Spinal cord (tissue), 10 donors: Measurements from ENCODE around the gene GORASP1. TPM values are rescaled to one million over a fixed set of nuclear protein-coding genes. Genes with fewer than 3 reads are reported as not detected.
A peak's percentile ranks its signal among the peaks of the same experiment; 100 is the strongest.

Source experiments
- DNase-seq, 6 donors: peaks; one replicate each; pipeline versions ENCODE4 v3.0.0 to v3.0.0-alpha.2; 2013 to 2015; ENCODE audit warnings: low spot score in 6 of 6, low read depth in 4 of 6
- H3K27ac ChIP-seq: one replicate; pipeline ENCODE4 v1.5.1; 2013; ENCODE audit warnings: low read depth, low read length, control low read depth
- H3K27me3 ChIP-seq: one replicate; pipeline ENCODE4 v1.6.1; 2013; ENCODE audit warnings: low read length; ENCODE audit not compliant: control insufficient read depth, insufficient read depth
- H3K36me3 ChIP-seq: one replicate; pipeline ENCODE4 v1.6.1; 2013; ENCODE audit warnings: low read length; ENCODE audit not compliant: control insufficient read depth, insufficient read depth
- H3K4me1 ChIP-seq: one replicate; pipeline ENCODE4 v1.6.1; 2013; ENCODE audit warnings: low read length; ENCODE audit not compliant: control insufficient read depth, insufficient read depth
- H3K4me3 ChIP-seq: one replicate; pipeline ENCODE4 v1.5.1; 2013; ENCODE audit warnings: low read depth, low read length, control low read depth
- H3K9me3 ChIP-seq: one replicate; pipeline ENCODE4 v1.6.1; 2013; ENCODE audit warnings: low read length; ENCODE audit not compliant: control insufficient read depth, insufficient read depth
- WGBS: methylation state at CpG from one replicate; pipeline ENCODE4 v1.1.5; 2013; ENCODE audit warnings: missing lambda C conversion rate; ENCODE audit not compliant: insufficient coverage; 5-methylcytosine and 5-hydroxymethylcytosine counted together
- polyA plus RNA-seq, 2 donors: library from polyadenylated mRNA; unstranded; fragments of 120-200 nt; gene quantifications; one replicate each; pipeline ENCODE4 v1.2.1, GENCODE V29; 2013; ENCODE audit not compliant: insufficient read length in 2 of 2
- total RNA-seq, 2 donors: library from RNA; depleted of rRNA in 1 of 2; stranded (reverse); fragments of 120-200 nt in 1 of 2; fragments of >200 nt in 1 of 2; gene quantifications; one replicate each; pipeline versions ENCODE4 v1.2.3 to v1.2.4, GENCODE V29; 2013 to 2014
- donor health status: healthy.

GORASP1 gene
- total and polyA plus RNA-seq, 4 donors: 41.7 to 116 (median 86.9) TPM

GRCh38 chr3:39126532-39127071, 19.2 kb upstream of the GORASP1 start:
- DNase-seq: peak in 2 of 6 donors; percentile 64 to 70
- Histone ChIP-seq H3K4me1 (peaks cover 18% of the 10 kb centered on the region), H3K9me3 (no peaks in the 10 kb centered on the region), H3K27me3 (no peaks in the 10 kb centered on the region), H3K27ac (peak overlapping the region; percentile 0), H3K4me3 (no peak overlapping the region), H3K36me3 (peaks cover 29% of the 10 kb centered on the region)
- 77% methylated on average over 5 of the region's 6 CpGs for WGBS

DNA sequence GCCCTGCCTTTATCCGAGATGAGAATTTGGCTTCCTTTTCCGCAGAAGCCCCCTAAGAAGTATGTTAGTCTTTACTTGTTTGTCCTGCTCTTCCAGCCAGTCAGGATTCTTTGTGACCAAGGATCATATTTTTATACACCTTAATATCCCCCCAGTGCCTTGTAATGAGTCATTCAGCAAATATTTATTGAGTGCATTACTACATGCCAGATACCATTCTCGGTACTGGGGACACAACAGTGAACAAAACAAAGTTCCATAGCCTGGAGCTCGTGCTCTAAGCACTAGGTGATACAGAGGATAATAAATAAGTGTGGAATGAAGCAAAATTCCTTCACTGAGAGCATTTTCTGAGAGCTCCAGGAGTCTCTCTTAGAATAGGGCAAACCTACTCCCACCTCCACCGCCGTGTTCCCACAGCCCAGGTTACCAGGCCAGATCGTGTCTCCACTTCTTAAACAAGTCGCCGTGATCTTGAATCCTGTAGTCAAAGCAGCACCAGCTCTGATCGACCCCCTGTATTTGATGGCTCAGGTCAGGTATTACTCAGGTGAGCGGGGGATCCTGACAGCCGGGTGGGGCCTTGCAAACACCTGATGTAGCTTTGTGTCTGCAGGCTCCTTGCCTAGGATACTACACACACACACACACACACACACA, 18.5 kb upstream of the GORASP1 start:
- 90% methylated on average over 8 of the region's 12 CpGs for WGBS
- peaks cover 18% of the 10 kb centered on the region for H3K4me1 ChIP-seq

GRCh38 chr3:39124876-39125840, 17.7 kb upstream of the GORASP1 start:
- Histone ChIP-seq H3K36me3 (peaks cover 35% of the 10 kb centered on the region), H3K4me3 (no peak overlapping the region), H3K27me3 (no peaks in the 10 kb centered on the region), H3K27ac (no peak overlapping the region), H3K9me3 (no peaks in the 10 kb centered on the region), H3K4me1 (peaks cover 13% of the 10 kb centered on the region)
- 69% methylated on average over 4 of the region's 5 CpGs for WGBS
- DNase-seq: no peak

More for the DNA sequence above, 18.5 kb upstream of the GORASP1 start:
- H3K4me3 ChIP-seq: no peak overlapping the region
- no peaks in the 10 kb centered on the region for H3K27me3 ChIP-seq
- DNase-seq: no peak
- H3K27ac ChIP-seq: no peak overlapping the region
- H3K36me3 ChIP-seq: peaks cover 34% of the 10 kb centered on the region
- no peaks in the 10 kb centered on the region for H3K9me3 ChIP-seq

GRCh38 chr3:39122813-39123212, 15.4 kb upstream of the GORASP1 start:
- no peak for DNase-seq
- H3K4me3 ChIP-seq: no peak overlapping the region
- peaks cover 10% of the 10 kb centered on the region for H3K4me1 ChIP-seq
- WGBS: no CpG with 5 or more reads among the region's 1 CpG
- H3K27ac ChIP-seq: no peak overlapping the region
- H3K27me3 ChIP-seq: no peaks in the 10 kb centered on the region
- peaks cover 26% of the 10 kb centered on the region for H3K36me3 ChIP-seq
- no peaks in the 10 kb centered on the region for H3K9me3 ChIP-seq

- no CpG with 5 or more reads among the region's 2 CpGs for WGBS
- H3K4me3 ChIP-seq: no peak overlapping the region
Measured at GRCh38 chr3:39121621-39122020, 14.2 kb upstream of the GORASP1 start.

DNA sequence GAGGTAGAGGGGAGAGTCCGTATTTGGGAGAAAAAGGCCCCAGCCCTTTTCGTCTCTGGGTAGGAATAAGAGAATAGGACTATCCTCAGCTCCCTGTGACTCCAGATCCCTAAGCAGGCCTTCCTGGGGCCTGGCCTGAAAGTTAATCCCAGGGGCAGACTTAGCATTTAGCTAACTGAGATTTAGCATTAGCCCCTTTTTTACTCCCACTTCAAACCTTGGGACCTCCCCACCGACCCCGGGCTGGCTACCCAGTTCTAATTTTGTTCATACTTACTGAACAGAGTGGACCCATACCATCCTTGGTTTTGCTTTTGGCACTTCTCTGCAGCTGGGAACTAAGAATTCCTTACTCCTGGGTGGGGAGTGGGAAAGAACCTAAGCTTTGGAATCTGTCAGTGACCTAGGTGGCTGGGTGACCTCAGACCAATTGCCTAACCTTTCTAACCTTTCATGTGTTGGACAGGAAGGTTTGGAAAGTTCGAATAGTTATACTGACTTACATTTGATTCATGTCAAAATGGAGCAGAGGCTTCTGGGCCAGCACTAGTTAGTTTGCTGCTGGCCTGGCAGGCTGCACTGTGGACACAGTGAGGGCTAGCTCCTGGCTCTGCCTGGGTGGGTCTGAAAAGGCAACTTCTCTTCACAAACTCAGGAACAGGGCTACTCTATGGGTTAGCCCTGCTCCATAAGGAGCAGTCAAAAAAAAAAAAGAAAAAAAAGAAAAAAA, 11.7 kb upstream of the GORASP1 start:
- peaks cover 28% of the 10 kb centered on the region for H3K36me3 ChIP-seq
- H3K4me3 ChIP-seq: no peak overlapping the region
- no peaks in the 10 kb centered on the region for H3K27me3 ChIP-seq
- H3K4me1 ChIP-seq: no peaks in the 10 kb centered on the region
- DNase-seq: no peak
- H3K27ac ChIP-seq: no peak overlapping the region
- no peaks in the 10 kb centered on the region for H3K9me3 ChIP-seq
- WGBS: 100% methylated on average over 4 of the region's 5 CpGs

More at GRCh38 chr3:39121621-39122020, 14.2 kb upstream of the GORASP1 start:
- H3K4me1 ChIP-seq: no peaks in the 10 kb centered on the region
- DNase-seq: no peak
- peaks cover 29% of the 10 kb centered on the region for H3K36me3 ChIP-seq
- H3K27me3 ChIP-seq: no peaks in the 10 kb centered on the region
- H3K9me3 ChIP-seq: no peaks in the 10 kb centered on the region
- H3K27ac ChIP-seq: no peak overlapping the region

DNA sequence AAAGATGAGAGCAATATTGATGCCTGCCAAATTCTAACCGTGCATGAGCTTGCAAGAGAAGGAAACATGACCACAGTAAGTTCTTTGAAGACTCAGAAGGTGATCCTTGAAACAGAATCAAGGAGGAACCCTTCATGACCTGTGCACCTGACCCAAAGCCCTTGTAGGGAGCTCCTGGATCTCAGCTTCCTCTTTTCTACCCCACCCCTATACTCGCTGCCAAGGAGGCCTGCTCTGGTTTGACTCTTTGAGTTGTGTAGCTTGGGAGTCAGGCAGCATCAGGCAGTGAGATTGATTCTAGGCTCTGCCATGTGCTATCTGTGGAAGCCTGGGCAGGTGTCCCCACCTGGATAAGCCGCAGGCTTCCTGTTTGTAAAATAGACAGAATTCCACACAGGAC, 10.7 kb upstream of the GORASP1 start:
- Histone ChIP-seq H3K27me3 (no peaks in the 10 kb centered on the region), H3K9me3 (no peaks in the 10 kb centered on the region), H3K4me1 (no peaks in the 10 kb centered on the region), H3K4me3 (no peak overlapping the region), H3K36me3 (peaks cover 28% of the 10 kb centered on the region), H3K27ac (no peak overlapping the region)
- WGBS: 76% methylated on average over 2 of the region's 3 CpGs
- DNase-seq: no peak

- H3K27ac ChIP-seq: no peak overlapping the region
- peaks cover 31% of the 10 kb centered on the region for H3K36me3 ChIP-seq
- no peak for DNase-seq
- no peaks in the 10 kb centered on the region for H3K27me3 ChIP-seq
- H3K4me3 ChIP-seq: no peak overlapping the region
- H3K4me1 ChIP-seq: no peaks in the 10 kb centered on the region
- no peaks in the 10 kb centered on the region for H3K9me3 ChIP-seq
- WGBS: 100% methylated on average over 2 of the region's 3 CpGs
Measured at GRCh38 chr3:39115870-39116269, 8.4 kb upstream of the GORASP1 start.

DNA sequence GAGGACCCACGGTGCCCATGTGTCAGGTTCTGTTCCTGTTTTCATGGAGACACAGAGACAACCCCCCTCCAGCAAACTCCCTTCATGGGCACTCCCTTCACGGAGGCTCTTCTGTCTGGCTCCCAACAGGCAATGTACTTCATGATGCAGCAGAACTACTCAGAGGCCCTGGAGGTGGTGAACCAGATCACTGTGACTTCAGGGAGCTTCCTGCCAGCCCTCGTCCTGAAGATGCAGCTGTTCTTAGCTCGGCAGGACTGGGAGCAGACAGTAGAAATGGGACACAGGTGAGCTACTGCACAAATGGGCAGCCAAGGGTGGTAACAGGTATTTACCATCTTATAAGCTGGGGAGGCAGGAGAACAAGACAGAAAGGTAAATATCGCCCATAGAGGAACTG, 7.0 kb upstream of the GORASP1 start:
- Histone ChIP-seq H3K27me3 (no peaks in the 10 kb centered on the region), H3K4me1 (no peaks in the 10 kb centered on the region), H3K27ac (no peak overlapping the region), H3K4me3 (no peak overlapping the region), H3K36me3 (peaks cover 37% of the 10 kb centered on the region), H3K9me3 (no peaks in the 10 kb centered on the region)
- no peak for DNase-seq
- WGBS: 75% methylated on average over 5 of the region's 5 CpGs
